Chondrocyte (in vitro differentiated cells): ENCODE measurements around the gene PIMREG. TPM values are rescaled to one million over a fixed set of nuclear protein-coding genes. Genes with fewer than 3 reads are reported as not detected.

ENCODE experiments used
- DNase-seq: peaks from one replicate; pipeline ENCODE4 v3.0.0; 2021; ENCODE audit warnings: mixed read lengths, low spot score
- H3K27ac Mint-ChIP-seq: one replicate; pipeline ENCODE4 v1.8.0; 2021; ENCODE audit warnings: mild to moderate bottlenecking, moderate library complexity, mixed read lengths; ENCODE audit not compliant: unreplicated experiment
- H3K27me3 Mint-ChIP-seq: 2 replicates; pipeline ENCODE4 v1.8.0; 2021; ENCODE audit warnings: low read depth, mixed read lengths
- H3K36me3 Mint-ChIP-seq: 2 replicates; pipeline ENCODE4 v1.8.0; 2021; ENCODE audit warnings: low read depth, mixed read lengths
- H3K4me1 Mint-ChIP-seq: 2 replicates; pipeline ENCODE4 v1.8.0; 2021; ENCODE audit warnings: low read depth, mild to moderate bottlenecking, mixed read lengths
- H3K4me3 Mint-ChIP-seq: one replicate; pipeline ENCODE4 v1.8.0; 2021; ENCODE audit warnings: mild to moderate bottlenecking, moderate library complexity, mixed read lengths; ENCODE audit not compliant: unreplicated experiment
- H3K9me3 Mint-ChIP-seq: 2 replicates; pipeline ENCODE4 v1.8.0; 2021; ENCODE audit warnings: low read depth, mixed read lengths
- CTCF ChIP-seq: fragments of 200-600 bp; sonication (generic); IDR thresholded peaks from 2 replicates; pipeline ENCODE4 v1.5.0; 2021; ENCODE audit warnings: antibody characterized with exemption, mild to moderate bottlenecking, moderate library complexity
- total RNA-seq: library from RNA; stranded (reverse); gene quantifications from 3 replicates; pipeline ENCODE4 v1.2.1, GENCODE V29; 2021

Gene PIMREG
- total RNA-seq, 1 donor from 2014 or later, result 7.0 TPM

- peak; percentile 59 for DNase-seq
- no peaks in the 10 kb centered on the region for H3K9me3 Mint-ChIP-seq
- peaks cover 9% of the 10 kb centered on the region for H3K4me1 Mint-ChIP-seq
- H3K4me3 Mint-ChIP-seq, result no peak overlapping the region
- TF ChIP-seq CTCF, result no peak
- H3K27ac Mint-ChIP-seq, result no peak overlapping the region
- no peaks in the 10 kb centered on the region for H3K27me3 Mint-ChIP-seq
- H3K36me3 Mint-ChIP-seq, result no peaks in the 10 kb centered on the region
These were observed 4.2 kb downstream of the PIMREG start for GRCh38 chr17:6448473-6448872.

GRCh38 chr17:6449307-6449706, 5.1 kb downstream of the PIMREG start:
- Mint-ChIP-seq H3K4me1 (peaks cover 4% of the 10 kb centered on the region), H3K4me3 (no peak overlapping the region), H3K27ac (no peak overlapping the region), H3K27me3 (no peaks in the 10 kb centered on the region), H3K9me3 (no peaks in the 10 kb centered on the region), H3K36me3 (no peaks in the 10 kb centered on the region)
- DNase-seq, result peak; percentile 61
- TF ChIP-seq CTCF, result no peak

GRCh38 chr17:6450926-6451832, 6.9 kb downstream of the PIMREG start:
- Mint-ChIP-seq H3K9me3 (no peaks in the 10 kb centered on the region), H3K27me3 (peaks cover 3% of the 10 kb centered on the region), H3K36me3 (no peaks in the 10 kb centered on the region), H3K4me3 (no peak overlapping the region), H3K27ac (no peak overlapping the region), H3K4me1 (no peaks in the 10 kb centered on the region)
- TF ChIP-seq CTCF, result no peak
- no peak for DNase-seq

GRCh38 chr17:6452471-6453266, 8.4 kb downstream of the PIMREG start:
- H3K36me3 Mint-ChIP-seq, result peaks cover 4% of the 10 kb centered on the region
- no peaks in the 10 kb centered on the region for H3K9me3 Mint-ChIP-seq
- H3K4me1 Mint-ChIP-seq, result peaks cover 10% of the 10 kb centered on the region
- H3K4me3 Mint-ChIP-seq, result no peak overlapping the region
- H3K27ac Mint-ChIP-seq, result no peak overlapping the region
- H3K27me3 Mint-ChIP-seq, result peaks cover 12% of the 10 kb centered on the region
- DNase-seq, result no peak
- no peak for TF ChIP-seq CTCF

GRCh38 chr17:6453279-6454024, 9.2 kb downstream of the PIMREG start:
- Mint-ChIP-seq H3K4me1 (peaks cover 10% of the 10 kb centered on the region), H3K4me3 (no peak overlapping the region), H3K36me3 (peaks cover 4% of the 10 kb centered on the region), H3K9me3 (no peaks in the 10 kb centered on the region), H3K27ac (no peak overlapping the region), H3K27me3 (peaks cover 12% of the 10 kb centered on the region)
- DNase-seq, result no peak
- no peak for TF ChIP-seq CTCF
